Myocyte (in vitro differentiated cells): ENCODE measurements around the gene DDHD1. TPM values are rescaled to one million over a fixed set of nuclear protein-coding genes. Genes with fewer than 3 reads are reported as not detected.
"Not testable (repeated sequence)": the region's sequence is repeated elsewhere in the genome, so short reads cannot be mapped to it uniquely, and the experiment has no call there.

ENCODE experiments used
- DNase-seq: peaks from one replicate; pipeline ENCODE4 v3.0.0-alpha.2; 2012; ENCODE audit warnings: low read depth
- polyA plus RNA-seq: library from polyadenylated mRNA; unstranded; fragments of >200 nt; gene quantifications from one replicate; pipeline ENCODE4 v1.2.1, GENCODE V29; 2012; ENCODE audit warnings: missing spikeins
- total RNA-seq: library from RNA; depleted of rRNA; stranded (reverse); fragments of >200 nt; gene quantifications from 2 replicates; pipeline ENCODE4 v1.2.3, GENCODE V29; 2014

The DDHD1 gene
- 13.4 and 19.9 TPM in 2 replicates for total RNA-seq
- 5.2 TPM for polyA plus RNA-seq

DNA sequence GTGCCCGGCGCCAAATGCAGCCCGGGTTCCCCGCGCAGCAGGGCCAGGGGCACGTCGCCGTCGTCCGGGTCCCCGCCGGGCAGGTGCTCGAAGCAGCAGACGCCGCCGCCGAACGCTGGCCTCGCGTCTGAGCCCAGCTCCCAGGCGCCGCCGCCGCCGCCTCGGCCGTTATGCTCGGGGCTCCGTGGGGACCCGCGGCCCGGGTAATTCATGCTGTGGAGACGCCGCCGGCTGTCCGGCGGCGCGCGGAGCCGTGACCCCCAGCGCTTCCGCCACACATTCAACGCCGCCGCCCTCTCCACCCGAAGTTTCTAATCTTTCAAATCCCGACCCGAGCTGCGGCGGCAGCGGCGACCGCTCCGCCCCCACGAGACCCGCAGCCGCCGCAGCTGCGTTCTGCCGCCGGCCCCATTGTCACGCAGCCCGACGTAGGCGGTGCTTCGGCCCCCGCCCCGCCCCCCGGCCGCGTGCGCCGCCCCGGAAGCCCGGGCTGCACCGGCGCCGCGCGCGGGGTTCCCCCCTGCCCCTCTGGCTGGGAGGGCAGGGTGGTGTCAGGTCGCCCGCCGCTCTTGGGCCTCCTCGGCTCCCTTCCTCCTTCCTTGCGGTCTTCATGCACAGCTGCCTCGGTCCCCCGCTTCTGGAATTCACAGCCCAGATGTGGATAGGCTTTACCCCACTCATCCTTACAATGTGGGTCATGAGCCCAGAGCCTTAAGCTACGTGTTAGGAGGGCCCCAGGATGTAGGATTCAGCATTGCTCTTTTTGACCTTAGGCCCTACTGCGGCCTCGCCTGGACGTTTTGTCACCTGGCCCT is at the start of gene DDHD1:
DDHD1 (minus strand) TSS at position 437 of the 815 bp plus-strand sequence; CDS start at position 212, 225 bp downstream.
- peak; percentile 79 for DNase-seq

DNA sequence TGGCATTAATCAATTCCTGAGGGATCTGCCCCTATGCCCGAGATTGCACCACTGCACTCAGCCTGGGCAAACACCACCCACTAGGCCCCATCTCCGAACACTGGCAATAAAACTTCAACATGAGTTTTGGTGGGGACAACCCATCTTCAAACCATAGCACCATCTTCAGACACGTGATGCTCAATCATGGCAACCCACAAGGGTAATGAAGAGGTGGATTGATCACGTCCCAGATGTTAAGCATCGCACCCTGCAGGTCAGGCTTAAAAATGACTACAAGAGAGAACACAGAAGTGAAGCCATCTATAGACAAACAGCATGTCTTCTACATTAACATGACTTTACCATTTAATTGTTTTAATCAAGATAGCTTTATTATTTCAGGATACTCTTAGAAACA is 42.8 kb upstream of the DDHD1 start:
- no peak for DNase-seq

DNA sequence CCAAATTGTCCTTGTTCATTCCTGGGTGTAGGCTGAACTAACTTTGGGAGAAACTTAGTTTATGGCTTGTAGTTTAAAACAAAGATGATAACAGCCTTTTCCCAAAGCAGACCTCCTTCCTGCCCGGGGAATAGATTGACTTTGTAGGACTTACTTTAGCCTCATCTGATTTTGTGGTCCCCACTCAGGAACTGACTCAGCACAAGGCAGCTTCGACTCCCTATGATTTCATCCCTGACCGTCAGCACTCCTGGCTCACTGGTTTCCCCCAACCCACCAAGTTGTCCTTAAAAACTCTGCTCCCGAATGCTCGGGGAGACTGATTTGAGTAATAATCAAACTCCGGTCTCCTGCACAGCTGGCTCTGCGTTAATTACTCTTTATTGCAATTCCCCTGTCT is 40.1 kb upstream of the DDHD1 start:
- no peak for DNase-seq

DNA sequence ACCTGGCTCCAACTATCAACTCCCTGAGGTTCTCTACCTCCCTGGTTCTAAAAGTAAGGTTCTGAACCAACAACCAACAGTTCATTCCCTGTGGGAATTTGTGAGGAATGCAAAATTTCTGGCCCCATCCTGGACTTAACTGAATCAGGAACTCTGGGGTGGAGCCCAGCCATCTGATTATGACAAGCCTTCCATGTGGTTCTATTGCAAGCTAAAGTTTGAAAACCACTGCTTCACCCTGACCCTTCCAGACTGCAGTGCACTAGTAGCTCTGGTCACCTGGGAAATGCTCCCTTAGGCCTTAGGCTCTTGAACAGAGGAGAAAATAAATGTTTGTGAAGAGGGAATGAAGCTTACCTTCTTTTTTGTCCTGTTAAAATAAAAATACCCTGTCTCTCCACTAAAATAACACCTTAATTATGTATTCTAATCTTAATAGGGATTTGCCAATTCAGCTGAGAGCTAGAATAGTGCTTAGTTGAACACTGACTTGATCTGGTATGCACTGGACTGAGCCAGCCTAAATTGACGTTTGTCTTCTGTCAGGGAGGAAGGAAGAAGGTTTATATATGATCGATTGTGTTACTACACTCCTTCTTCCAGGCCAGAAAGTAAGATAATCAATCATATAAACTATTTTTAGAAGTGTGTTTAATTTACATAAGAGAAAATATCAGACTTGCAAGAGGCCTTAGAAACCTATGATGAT is 39.1 kb upstream of the DDHD1 start:
- DNase-seq: no peak

DNA sequence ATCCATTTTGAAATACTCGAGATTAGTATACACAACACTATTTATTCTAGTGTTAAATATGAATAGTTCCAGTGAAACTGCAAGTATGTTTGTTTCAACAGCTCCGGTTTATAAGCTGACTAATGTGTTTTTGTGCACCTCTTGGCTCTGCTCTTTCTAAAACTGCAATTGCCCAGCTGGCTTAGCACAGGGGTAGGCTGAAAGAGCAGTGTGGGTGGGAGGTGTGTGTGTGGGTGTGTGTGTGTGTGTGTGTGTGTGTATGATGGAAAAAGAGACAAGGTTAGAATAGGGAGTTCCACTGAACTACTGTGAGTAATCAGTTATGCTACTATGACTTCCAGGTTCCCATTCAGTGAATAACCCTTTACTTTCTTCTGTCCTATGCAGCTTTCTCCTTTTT is 37.8 kb upstream of the DDHD1 start:
- DNase-seq: no peak

DNA sequence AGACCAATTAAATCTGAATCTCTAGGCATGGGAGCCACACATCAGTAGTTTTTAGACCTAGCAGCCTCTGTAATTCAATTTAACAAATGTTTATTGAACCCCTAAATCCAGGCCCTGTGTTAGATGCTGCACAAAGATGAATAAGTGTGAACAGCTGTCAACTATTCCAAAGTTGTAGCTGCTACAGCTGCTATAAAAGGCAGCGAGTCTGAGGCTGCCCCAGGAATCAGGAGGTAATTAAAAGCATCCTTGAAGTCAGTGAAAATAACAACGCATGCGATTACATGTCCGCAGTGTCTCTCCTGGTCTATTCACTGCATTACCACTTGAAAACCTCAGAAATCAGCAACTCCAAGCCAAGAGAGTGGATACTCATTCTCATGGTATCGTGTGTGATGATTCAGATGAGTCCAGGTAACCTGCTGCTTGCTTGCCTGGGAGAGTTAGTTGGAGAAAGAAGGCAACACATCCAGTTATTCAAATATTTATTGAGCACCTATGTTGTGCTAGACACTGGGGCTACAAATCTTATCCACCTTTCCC is 34.9 kb upstream of the DDHD1 start:
- peak; percentile 25 for DNase-seq

DNA sequence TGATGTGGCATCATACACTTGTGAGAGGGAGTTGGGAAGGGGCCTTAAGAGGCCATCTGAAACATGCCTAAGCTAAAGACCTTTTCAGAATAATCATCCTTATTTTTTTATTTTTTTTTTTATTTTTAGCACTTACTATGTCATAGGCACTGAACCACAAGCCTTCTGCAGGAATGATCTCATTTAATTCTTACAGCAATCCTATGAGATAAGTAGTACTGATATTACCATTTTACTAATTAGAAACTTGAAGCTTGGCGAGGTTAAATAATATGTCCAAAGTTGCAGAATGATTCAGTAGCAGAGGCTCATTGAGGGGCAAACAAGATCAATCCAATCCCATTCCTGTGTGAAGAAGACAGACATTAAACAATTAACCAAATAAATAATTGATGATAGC is 33.4 kb upstream of the DDHD1 start:
- DNase-seq: no peak

DNA sequence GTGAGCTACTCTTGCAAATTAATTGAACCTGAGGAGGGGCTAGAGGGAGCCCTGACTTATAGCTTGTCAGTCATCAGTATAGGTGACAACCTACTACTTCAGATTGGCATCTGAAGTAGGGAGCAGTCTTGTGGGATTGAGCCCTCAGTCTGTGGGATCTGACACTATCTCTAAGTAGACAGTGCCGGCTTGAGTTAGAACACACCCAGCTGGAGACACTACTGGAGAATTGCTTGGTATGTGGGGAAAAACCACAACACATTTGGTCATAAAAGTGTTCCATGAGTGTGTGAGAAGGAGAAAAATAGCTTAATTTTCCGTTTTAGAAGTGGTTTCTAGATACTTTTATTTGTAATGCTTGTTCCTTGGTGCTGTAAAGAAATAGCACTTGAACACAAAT is 30.5 kb upstream of the DDHD1 start:
- DNase-seq: peak; percentile 40

DNA sequence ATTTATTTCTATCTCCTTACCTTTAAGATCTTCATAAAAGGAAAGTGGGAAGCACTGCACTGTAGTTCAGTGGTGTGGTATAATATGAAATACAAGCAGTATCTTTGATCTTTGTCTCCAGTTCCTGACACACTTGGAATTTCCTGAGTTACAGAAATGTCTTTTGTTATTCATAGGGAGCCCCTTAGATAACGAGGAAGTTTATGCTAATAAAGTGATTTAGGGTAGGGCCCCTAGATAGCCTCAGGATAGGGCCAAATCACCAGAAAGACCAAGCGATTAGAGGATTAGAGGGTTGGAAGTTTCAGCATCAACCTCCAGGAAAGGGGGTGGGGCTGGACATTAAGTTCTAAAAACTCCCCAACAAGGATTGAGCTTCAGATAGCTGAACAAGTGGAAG is 29.9 kb upstream of the DDHD1 start:
- DNase-seq: no peak

DNA sequence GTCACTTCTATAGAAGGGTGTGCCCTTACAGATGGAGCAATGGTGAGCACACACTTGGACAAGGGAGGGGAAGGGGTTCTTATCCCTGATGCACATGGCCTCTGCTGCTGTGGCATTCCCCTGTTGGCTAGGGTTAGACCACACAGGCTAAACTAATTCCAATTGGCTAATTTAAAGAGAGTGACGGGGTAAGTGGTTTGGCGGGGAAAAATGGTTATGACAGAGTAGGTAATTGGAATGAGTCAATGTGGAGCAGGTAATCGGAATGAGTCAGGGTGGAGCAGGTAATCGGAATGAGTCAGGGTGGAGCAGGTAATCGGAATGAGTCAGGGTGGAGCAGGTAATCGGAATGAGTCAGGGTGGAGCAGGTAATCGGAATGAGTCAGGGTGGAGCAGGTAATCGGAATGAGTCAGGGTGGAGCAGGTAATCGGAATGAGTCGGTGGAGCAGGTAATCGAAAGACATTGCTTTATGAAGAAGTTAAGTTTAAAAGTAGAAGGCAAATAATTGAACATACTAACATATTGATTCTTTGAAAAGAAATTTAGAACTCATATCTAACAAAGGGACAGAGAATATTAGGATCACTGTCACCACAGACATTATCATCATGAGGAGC is 28.4 kb upstream of the DDHD1 start:
- DNase-seq: not testable (repeated sequence)

DNA sequence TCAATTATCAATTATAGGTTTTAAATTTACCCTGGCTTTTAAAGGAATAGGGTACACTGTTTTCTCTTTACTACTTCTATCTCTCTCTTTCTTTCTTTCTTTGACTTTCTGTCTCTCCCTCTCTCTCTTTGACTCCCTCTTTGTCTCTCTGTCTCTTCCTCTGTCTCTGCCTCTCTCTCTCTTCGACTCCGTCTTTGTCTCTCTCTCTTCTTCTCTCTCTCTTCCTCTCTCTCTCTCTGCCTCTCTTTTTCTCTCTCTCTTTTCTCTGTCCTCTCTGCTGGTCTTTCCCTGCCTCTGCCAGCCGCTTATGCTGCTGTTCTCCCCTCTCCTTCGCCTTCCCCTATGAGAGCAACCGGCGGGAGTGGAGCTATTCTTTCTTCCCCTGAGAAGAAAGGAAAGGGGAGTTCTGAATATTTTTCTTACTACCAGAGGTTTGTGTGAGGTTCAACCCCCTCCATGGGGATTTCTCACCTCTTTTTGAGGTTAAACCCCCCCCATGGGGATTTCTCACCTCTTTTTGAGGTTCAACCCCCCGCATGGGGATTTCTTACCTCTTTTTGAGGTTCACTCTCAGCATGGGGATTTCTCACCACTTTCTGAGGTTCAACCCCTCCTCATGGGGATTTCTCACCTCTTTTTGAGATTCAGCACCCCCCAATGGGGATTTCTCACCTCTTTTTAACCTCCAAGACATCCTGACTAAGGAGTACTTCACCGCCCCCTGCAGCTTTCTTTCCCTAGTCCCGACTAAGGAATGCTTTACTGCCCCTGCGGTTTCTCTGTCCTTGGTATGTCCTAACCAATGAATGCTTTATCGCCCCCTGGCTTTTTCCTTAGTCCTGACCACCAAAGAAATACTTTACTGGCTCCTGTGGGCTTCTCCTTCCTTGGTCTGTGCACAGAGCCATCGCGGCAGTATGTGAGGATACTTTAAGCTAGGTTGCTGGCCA is 27.4 kb upstream of the DDHD1 start:
- peak; percentile 46 for DNase-seq

DNA sequence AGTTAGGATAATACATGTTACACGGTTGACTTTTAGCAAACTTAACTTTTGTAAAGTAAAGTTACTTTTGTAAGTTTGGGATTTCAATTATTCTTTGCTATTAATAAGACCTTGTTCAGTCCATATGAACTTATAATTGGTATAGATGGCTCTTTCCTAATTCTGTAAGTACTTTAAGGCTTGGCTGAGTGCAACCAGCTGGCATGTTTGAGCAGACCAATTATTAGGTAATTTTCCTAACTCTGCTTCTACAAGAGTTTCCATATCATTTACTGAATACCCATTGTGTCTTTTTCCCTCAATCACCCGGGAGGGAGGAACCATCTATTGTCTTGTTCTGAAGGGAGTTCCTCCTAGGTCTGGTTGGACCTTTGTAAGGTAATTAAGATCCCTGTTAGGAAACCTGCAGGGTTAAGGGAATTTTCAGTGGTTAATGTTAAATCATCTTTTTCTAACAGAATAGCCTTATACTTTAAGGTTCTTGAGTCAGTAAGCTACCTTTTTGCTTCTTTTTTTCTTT is 26.4 kb upstream of the DDHD1 start:
- DNase-seq: not testable (repeated sequence)

DNA sequence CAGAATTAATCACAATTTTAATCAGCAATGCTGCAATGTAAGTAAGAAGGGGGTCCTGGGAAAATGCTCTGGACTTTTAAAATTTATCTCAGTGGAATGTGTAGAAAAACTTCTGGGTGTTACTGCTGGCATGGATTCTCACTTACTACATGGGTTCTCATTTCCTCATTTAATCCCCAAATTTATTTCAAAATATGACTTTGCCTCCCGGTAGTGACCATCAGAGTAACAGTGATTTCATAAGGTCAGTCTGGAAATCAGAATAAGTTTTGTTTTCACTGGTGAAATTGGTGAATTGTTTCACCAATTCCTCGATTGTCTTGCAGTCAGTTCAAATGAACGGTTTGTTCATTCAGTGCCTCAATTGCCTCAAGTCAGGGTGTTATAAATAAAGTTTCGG is 22.3 kb upstream of the DDHD1 start:
- no peak for DNase-seq

DNA sequence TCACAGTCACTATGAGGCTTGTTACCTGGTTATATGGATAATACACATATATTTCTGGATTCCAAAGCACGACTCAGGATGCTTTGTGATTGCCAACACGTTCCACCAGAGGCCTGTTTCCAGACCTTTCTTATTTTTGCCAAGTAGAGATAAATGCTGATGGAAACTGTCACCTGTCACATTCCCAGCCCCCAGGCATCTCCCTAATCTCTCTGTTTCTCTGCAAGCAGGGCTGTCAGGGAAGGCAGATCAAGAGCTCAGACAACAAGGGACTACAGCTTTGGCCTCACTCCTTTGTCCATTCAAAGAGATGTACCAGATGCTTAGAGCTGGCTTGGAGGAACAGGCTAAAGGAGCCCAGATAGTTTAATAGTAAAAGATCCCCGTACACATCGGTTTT is 21.8 kb upstream of the DDHD1 start:
- no peak for DNase-seq

DNA sequence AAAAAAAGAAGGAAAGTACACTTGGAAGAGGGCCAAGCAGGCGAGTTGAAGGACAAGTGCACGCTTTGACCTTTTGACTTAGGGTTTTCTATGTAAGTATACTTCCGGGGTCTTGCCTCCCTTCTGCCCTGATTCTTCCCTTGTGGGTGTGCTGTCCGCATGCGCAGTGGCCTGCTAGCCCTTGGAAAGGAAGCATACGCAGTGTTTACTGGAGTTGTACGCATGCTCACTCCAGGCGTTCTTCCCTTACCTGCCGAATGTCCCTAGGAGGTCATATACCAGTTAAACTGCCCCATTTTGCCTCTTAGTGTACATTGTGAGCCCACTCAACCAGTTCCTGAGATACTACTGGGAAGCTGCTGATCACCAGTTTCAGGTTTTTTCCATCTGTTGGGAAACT is 15.7 kb upstream of the DDHD1 start:
- DNase-seq: no peak

DNA sequence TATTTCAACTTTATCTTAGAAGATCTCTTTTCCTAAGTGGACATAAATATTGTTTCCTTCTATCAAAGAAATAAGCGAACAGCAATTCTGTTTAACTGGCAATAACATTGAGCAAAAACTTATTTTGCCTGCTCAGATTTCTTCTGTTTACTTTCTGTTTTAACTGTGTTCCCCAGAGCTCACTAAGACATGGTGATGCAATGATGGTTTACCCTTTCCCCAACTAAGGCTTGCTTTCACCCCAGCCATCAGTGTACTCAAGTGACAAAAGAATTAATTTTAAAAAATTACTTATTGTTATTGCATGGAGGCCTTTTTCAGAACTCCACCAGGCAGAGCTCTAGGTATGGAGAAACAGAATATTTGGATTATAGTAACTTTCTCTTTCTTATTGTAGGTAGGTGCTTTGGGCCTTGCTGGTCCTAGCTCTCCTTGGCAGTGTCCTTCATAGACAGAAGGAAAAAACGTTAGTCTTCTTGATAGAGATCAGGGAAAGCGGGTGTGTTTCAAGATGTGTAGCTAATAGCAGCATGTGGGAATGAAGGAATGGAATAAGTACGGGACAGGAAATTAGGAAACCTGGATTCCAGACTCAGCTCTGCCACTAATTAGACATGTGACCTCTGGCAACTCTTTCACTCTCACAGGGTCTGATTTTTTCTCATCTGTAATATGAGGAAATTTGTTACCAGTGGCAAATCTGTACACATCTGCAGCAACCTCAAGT is 14.6 kb upstream of the DDHD1 start:
- DNase-seq: no peak

DNA sequence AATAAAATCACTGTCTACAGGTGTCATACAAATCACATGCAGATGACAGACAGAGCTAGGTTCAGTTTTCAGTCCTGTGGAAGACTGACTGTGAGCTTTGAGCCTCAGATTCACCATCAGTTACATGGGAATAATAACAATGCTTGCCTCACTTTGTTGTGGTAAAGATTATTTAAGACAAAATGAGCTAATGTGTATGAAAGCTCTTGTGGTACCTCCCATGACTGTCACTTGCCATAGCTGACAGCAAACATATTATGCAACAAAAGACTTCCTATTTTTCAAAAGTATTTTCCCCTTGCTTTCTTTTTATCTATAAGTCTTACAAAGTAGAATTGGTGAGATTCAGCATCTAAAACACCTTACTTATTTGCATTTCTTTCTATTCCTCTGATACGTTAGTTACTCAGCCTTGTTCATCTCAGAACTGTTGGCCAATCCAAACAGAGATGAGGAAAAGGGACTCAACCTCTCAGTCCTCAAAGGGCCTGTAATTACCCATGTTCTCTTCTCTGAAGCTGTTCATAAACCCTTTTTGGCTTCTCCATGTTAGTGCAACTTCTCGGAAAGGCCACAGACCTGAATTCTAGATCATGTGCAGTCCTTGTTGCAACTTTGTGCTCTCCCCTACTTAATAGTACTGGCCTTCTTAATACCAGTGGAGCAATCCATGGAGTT is 8.8 kb upstream of the DDHD1 start:
- DNase-seq: no peak

DNA sequence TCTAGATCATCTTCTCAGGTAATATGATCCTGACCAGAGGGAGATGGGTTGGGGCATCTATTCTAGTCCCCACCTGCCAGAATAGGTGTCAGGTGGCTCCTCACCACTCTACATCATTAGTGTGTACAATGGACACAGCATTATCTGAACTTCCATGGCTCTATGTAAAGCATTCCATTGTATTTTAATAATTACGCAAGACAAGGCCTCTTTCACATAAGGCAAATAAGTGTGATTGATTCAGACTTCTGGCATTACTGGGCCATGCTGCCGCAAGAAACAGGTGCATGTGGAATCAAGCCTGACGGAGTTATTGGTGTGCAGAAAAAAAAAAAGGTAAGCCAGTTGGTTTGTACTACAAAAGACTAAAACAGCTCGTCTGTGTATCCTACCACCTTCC is 3.1 kb upstream of the DDHD1 start:
- peak; percentile 18 for DNase-seq

DNA sequence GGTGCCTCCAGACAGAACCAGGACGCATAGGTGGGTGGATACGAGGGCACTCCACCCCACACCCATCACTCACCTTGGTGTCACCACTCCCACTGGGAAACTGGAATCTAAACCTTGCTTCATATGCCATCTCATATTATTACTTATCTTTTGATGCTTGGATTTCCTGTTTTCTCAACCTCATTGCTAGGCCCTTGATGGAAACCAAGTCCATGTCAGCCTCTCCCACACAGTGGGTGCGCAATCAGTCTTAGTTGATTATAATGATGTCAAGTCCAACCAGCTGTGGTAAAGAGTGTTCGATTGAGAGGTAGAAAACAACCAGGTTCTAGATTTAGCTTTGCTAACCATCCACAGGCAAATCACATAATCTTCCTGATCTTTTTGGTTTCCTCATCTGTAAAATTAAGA is 584 bp upstream of the DDHD1 start:
- DNase-seq: no peak
